ENCODE data around the gene HCN3. TPM values are rescaled to one million over a fixed set of nuclear protein-coding genes. Genes with fewer than 3 reads are reported as not detected.
"Not testable (repeated sequence)": the region's sequence is repeated elsewhere in the genome, so short reads cannot be mapped to it uniquely, and the experiment has no call there.

HCN3 gene
- polyA plus RNA-seq, 3 donors = 6.8 to 9.3 (median 9.0) TPM

DNA sequence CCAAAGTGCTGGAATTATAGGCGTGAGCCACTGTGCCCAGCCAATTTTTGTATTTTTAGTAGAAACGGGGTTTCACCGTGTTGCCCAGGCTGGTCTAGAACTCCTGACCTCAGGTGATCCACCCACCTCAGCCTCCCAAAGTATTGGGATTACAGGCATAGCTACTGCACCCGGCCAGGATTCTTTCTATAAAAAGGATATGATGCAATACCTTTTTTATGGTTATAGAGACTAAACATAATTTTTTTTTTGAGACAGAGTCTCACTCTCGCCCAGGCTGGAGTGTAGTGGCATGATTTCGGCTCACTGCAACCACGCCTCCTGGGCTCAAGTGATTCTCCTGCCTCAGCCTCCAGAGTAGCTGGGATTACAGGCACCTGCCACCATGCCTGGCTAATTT lies 51.6 kb downstream of the HCN3 start:
- not testable (repeated sequence) for DNase-seq (ENCODE audit: low read depth in 3 of 3, low spot score in 2 of 3)

DNA sequence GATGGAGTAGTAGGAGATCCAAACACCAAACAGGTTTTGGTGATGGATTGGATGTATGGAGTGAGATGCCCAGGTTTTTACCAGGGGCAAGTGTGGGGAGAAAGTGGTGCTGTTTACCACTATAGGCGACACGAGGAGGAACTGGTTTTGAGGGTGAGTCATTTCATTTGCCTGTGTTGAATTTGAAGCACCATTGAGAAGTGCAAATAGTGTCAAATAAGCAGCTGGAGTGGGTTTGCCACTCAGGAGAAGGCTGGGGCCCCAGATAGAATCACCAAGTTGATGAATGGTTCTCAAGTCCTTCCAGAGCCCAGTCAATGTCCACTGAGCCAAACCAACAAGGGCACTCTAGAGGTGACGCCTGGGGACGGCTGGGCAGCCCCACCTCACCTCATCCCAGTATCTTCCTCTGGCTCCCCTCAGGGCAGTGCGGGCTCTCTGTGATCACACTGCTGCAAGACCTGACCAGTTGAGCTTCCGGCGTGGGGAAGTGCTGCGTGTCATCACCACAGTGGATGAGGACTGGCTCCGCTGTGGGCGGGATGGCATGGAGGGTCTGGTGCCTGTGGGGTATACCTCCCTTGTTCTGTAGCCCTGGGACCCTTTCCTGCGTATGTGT lies 52.8 kb downstream of the HCN3 start:
- DNase-seq (ENCODE audit: low read depth in 3 of 3, low spot score in 2 of 3) = no peak

DNA sequence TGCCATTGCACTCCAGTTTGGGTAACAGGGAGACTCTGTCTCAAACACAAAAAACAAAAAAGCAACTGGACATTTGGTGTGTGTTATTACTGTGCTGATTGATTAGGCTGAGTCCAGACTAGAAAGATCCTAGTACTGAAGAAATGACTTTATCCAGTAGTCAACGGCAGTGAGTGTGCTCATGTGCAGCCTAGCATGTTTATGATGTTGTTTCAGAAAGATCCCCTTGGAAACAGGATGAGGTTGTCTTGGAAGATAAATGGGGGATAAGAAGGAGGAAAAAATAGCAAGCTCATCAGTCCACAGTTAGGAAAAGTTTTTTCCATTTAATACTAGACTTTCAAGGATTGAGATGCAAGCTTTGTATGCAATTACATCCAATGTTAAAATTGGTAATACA lies 57.7 kb downstream of the HCN3 start:
- no peak for DNase-seq (ENCODE audit: low read depth in 3 of 3, low spot score in 2 of 3)

Other genes starting within 250 kb of the HCN3 start
- gene DCST2, start 243.7 kb upstream of the HCN3 start, polyA plus RNA-seq (ENCODE audit: insufficient read length in 3 of 3) = 1 to 10 TPM in 2 of 3 donors, under 1 TPM in 1; 0.85 to 1.3 (median 1.3) TPM
- under 1 TPM; 0.21 to 0.29 (median 0.28) TPM for gene DCST1, start 243.6 kb upstream of the HCN3 start, polyA plus RNA-seq (ENCODE audit: insufficient read length in 3 of 3)
- gene ADAM15, start 226.1 kb upstream of the HCN3 start, polyA plus RNA-seq (ENCODE audit: insufficient read length in 3 of 3) = 10 to 100 TPM; 36.5 to 37.6 (median 36.8) TPM
- 10 to 100 TPM; 18.0 to 20.3 (median 18.5) TPM for gene EFNA4, start 213.7 kb upstream of the HCN3 start, polyA plus RNA-seq (ENCODE audit: insufficient read length in 3 of 3)
- 1 to 10 TPM; 4.8 to 6.5 (median 6.1) TPM for gene EFNA3, start 198.6 kb upstream of the HCN3 start, polyA plus RNA-seq (ENCODE audit: insufficient read length in 3 of 3)
- 10 to 100 TPM; 68.2 to 78.3 (median 74.4) TPM for gene EFNA1, start 149.6 kb upstream of the HCN3 start, polyA plus RNA-seq (ENCODE audit: insufficient read length in 3 of 3)
- gene SLC50A1, start 141.6 kb upstream of the HCN3 start, polyA plus RNA-seq (ENCODE audit: insufficient read length in 3 of 3) = 10 to 100 TPM; 52.9 to 57.0 (median 55.8) TPM
- gene DPM3, start 136.9 kb upstream of the HCN3 start, polyA plus RNA-seq (ENCODE audit: insufficient read length in 3 of 3) = 10 to 100 TPM; 26.4 to 36.9 (median 33.0) TPM
- gene KRTCAP2, start 104.2 kb upstream of the HCN3 start, polyA plus RNA-seq (ENCODE audit: insufficient read length in 3 of 3) = 100 to 1,000 TPM; 140 to 153 (median 152) TPM
- gene TRIM46, start 103.6 kb upstream of the HCN3 start, polyA plus RNA-seq (ENCODE audit: insufficient read length in 3 of 3) = 1 to 10 TPM; 2.4 to 2.9 (median 2.9) TPM
- gene THBS3, start 69.6 kb upstream of the HCN3 start, polyA plus RNA-seq (ENCODE audit: insufficient read length in 3 of 3) = 10 to 100 TPM; 29.3 to 34.9 (median 31.9) TPM
- gene MTX1, start 68.8 kb upstream of the HCN3 start, polyA plus RNA-seq (ENCODE audit: insufficient read length in 3 of 3) = 10 to 100 TPM; 40.0 to 44.2 (median 42.2) TPM
- gene ENTREP3, start 22.0 kb upstream of the HCN3 start, polyA plus RNA-seq (ENCODE audit: insufficient read length in 3 of 3) = 10 to 100 TPM; 18.0 to 21.5 (median 19.3) TPM
- gene SCAMP3, start 15.1 kb upstream of the HCN3 start, polyA plus RNA-seq (ENCODE audit: insufficient read length in 3 of 3) = 10 to 100 TPM; 52.3 to 59.5 (median 54.7) TPM
- 10 to 100 TPM; 61.3 to 68.7 (median 64.7) TPM for gene CLK2, start 4.0 kb upstream of the HCN3 start, polyA plus RNA-seq (ENCODE audit: insufficient read length in 3 of 3)
- gene PKLR, start 24.0 kb downstream of the HCN3 start, polyA plus RNA-seq (ENCODE audit: insufficient read length in 3 of 3) = 1 to 10 TPM; 5.4 to 9.6 (median 9.4) TPM
- gene FDPS, start 31.4 kb downstream of the HCN3 start, polyA plus RNA-seq (ENCODE audit: insufficient read length in 3 of 3) = 100 to 1,000 TPM; 171 to 181 (median 178) TPM
- gene RUSC1, start 43.4 kb downstream of the HCN3 start, polyA plus RNA-seq (ENCODE audit: insufficient read length in 3 of 3) = 10 to 100 TPM; 27.7 to 34.0 (median 29.9) TPM